Stimulated activated CD4-positive, alpha-beta T cell treated with anti-CD3 and anti-CD28 coated beads, Interleukin-1b, Interleukin-23, amount 100 ng/mL, for 1 hour (primary cell): ENCODE results near the gene BTN3A1.
"Not testable (repeated sequence)": the region's sequence is repeated elsewhere in the genome, so short reads cannot be mapped to it uniquely, and the experiment has no call there.

Source experiments
- DNase-seq, 2 donors: peaks; one replicate each; pipeline ENCODE4 v3.0.0-alpha.2; 2020; ENCODE audit warnings: low read depth in 2 of 2

The BTN3A1 gene

GRCh38 chr6:26414281-26414680, 12.2 kb downstream of the BTN3A1 start:
- DNase-seq: no peak

- no peak for DNase-seq
Observed at GRCh38 chr6:26415036-26415614, 13.1 kb downstream of the BTN3A1 start.

GRCh38 chr6:26415791-26416190, 13.7 kb downstream of the BTN3A1 start:
- no peak for DNase-seq

- no peak for DNase-seq
Observed at GRCh38 chr6:26416288-26416687, 14.2 kb downstream of the BTN3A1 start.

- DNase-seq: not testable (repeated sequence)
Observed at GRCh38 chr6:26418077-26418476, 16.0 kb downstream of the BTN3A1 start.

GRCh38 chr6:26418795-26419194, 16.7 kb downstream of the BTN3A1 start:
- DNase-seq: not testable (repeated sequence)

GRCh38 chr6:26420688-26421171, 18.7 kb downstream of the BTN3A1 start:
- DNase-seq: no peak

GRCh38 chr6:26421259-26422144, 19.4 kb downstream of the BTN3A1 start:
- no peak for DNase-seq

GRCh38 chr6:26422329-26422728, 20.3 kb downstream of the BTN3A1 start:
- no peak for DNase-seq

- DNase-seq: no peak
Observed at GRCh38 chr6:26426691-26427450, 24.8 kb downstream of the BTN3A1 start.

GRCh38 chr6:26427451-26427809, 25.4 kb downstream of the BTN3A1 start:
- DNase-seq: no peak

- DNase-seq: no peak
Observed at GRCh38 chr6:26428206-26428605, 26.1 kb downstream of the BTN3A1 start.

- no peak for DNase-seq
Observed at GRCh38 chr6:26430787-26431186, 28.7 kb downstream of the BTN3A1 start.

- DNase-seq: no peak
Observed at GRCh38 chr6:26431258-26432172, 29.4 kb downstream of the BTN3A1 start.

- DNase-seq: no peak
Observed at GRCh38 chr6:26432627-26433201, 30.6 kb downstream of the BTN3A1 start.

GRCh38 chr6:26433680-26434079, 31.6 kb downstream of the BTN3A1 start:
- not testable (repeated sequence) for DNase-seq

- no peak for DNase-seq
Observed at GRCh38 chr6:26436018-26436417, 33.9 kb downstream of the BTN3A1 start.

- no peak for DNase-seq
Observed at GRCh38 chr6:26437550-26437949, 35.5 kb downstream of the BTN3A1 start.

- DNase-seq: no peak
Observed at GRCh38 chr6:26438000-26438399, 35.9 kb downstream of the BTN3A1 start.

- DNase-seq: no peak
Observed at GRCh38 chr6:26439151-26440125, 37.4 kb downstream of the BTN3A1 start.
